NCI-H524 (cell line): ENCODE measurements around the gene RNF152.

Experiments used
- DNase-seq, 2 experiments: peaks; one replicate each; lab custom pipeline; 2025; lab: John Stamatoyannopoulos, UW

Gene RNF152

GRCh38 chr18:61854578-61855448 is 38.0 kb downstream of the RNF152 start:
- DNase-seq: no peak

GRCh38 chr18:61853855-61854254 is 39.0 kb downstream of the RNF152 start:
- DNase-seq: no peak

GRCh38 chr18:61852496-61852895 is 40.3 kb downstream of the RNF152 start:
- no peak for DNase-seq

GRCh38 chr18:61851940-61852451 is 40.8 kb downstream of the RNF152 start:
- DNase-seq: no peak

GRCh38 chr18:61851279-61851678 is 41.5 kb downstream of the RNF152 start:
- no peak for DNase-seq

GRCh38 chr18:61850756-61851155 is 42.1 kb downstream of the RNF152 start:
- no peak for DNase-seq

GRCh38 chr18:61847164-61847791 is 45.5 kb downstream of the RNF152 start:
- DNase-seq: no peak

- no peak for DNase-seq
These were observed 47.6 kb downstream of the RNF152 start for GRCh38 chr18:61845197-61845596.

GRCh38 chr18:61844726-61845125 is 48.1 kb downstream of the RNF152 start:
- DNase-seq: no peak

GRCh38 chr18:61842146-61842545 is 50.7 kb downstream of the RNF152 start:
- DNase-seq: no peak

GRCh38 chr18:61841706-61842105 is 51.1 kb downstream of the RNF152 start:
- DNase-seq: peak; percentile 37 to 73

GRCh38 chr18:61840324-61840723 is 52.5 kb downstream of the RNF152 start:
- DNase-seq: no peak

GRCh38 chr18:61838521-61838920 is 54.3 kb downstream of the RNF152 start:
- DNase-seq: no peak

GRCh38 chr18:61833978-61834377 is 58.8 kb downstream of the RNF152 start:
- DNase-seq: no peak

GRCh38 chr18:61833387-61833786 is 59.4 kb downstream of the RNF152 start:
- DNase-seq: no peak

- no peak for DNase-seq
These were observed 59.9 kb downstream of the RNF152 start for GRCh38 chr18:61832858-61833257.

- DNase-seq: peak in 1 of 2 experiments; percentile 44
These were observed 61.7 kb downstream of the RNF152 start for GRCh38 chr18:61831071-61831470.

- DNase-seq: no peak
These were observed 63.7 kb downstream of the RNF152 start for GRCh38 chr18:61829108-61829507.

- no peak for DNase-seq
These were observed 65.2 kb downstream of the RNF152 start for GRCh38 chr18:61827591-61827990.

GRCh38 chr18:61825386-61825785 is 67.4 kb downstream of the RNF152 start:
- DNase-seq: no peak

GRCh38 chr18:61824733-61825363 is 68.0 kb downstream of the RNF152 start:
- DNase-seq: no peak

- no peak for DNase-seq
These were observed 69.2 kb downstream of the RNF152 start for GRCh38 chr18:61823595-61823994.

- DNase-seq: peak in 1 of 2 experiments; percentile 14
These were observed 69.9 kb downstream of the RNF152 start for GRCh38 chr18:61822879-61823278.
